ENCODE measurements around the gene METTL9.

DNA sequence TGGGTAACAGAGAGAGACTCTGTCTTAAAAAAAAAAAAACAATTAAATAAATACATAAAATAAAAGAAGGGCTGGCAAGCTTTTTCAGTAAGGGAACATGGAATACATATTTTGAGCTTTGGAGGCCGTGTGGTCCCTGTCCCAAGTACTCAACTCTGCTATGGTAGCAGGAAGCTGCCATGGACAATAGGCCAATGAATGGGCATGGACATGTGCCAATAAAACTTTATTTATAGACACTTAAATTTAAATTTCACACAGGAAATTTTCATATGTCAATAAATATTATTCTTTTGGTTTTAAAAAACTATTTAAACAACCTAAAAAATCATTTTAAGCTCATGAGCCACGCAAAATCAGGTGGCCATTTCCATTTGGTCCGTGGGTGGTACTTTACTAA is 68.2 kb downstream of the METTL9 start:
- TF ChIP-seq, protein P1, sequence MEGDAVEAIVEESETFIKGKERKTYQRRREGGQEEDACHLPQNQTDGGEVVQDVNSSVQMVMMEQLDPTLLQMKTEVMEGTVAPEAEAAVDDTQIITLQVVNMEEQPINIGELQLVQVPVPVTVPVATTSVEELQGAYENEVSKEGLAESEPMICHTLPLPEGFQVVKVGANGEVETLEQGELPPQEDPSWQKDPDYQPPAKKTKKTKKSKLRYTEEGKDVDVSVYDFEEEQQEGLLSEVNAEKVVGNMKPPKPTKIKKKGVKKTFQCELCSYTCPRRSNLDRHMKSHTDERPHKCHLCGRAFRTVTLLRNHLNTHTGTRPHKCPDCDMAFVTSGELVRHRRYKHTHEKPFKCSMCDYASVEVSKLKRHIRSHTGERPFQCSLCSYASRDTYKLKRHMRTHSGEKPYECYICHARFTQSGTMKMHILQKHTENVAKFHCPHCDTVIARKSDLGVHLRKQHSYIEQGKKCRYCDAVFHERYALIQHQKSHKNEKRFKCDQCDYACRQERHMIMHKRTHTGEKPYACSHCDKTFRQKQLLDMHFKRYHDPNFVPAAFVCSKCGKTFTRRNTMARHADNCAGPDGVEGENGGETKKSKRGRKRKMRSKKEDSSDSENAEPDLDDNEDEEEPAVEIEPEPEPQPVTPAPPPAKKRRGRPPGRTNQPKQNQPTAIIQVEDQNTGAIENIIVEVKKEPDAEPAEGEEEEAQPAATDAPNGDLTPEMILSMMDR (IDR thresholded peaks at IDR 0.05; ENCODE audit: low read depth, low read length): no peak
- TF ChIP-seq POLR2A (IDR thresholded peaks at IDR 0.05; ENCODE audit: extremely low read depth, insufficient read length) (no peak), MYC (IDR thresholded peaks at IDR 0.05; ENCODE audit: low read depth, low read length) (no peak)
- TF ChIP-seq, protein P2, sequence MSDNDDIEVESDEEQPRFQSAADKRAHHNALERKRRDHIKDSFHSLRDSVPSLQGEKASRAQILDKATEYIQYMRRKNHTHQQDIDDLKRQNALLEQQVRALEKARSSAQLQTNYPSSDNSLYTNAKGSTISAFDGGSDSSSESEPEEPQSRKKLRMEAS (IDR thresholded peaks at IDR 0.05; ENCODE audit: low read depth, low read length): no peak
